H1 (cell line): Measurements from ENCODE around the gene CEP83. TPM values are rescaled to one million over a fixed set of nuclear protein-coding genes. Genes with fewer than 3 reads are reported as not detected.

Experiments
- BACH1 ChIP-seq: IDR thresholded peaks from 2 replicates; pipeline ENCODE4 v1.6.1; 2012; ENCODE audit warnings: low read length, improper control_type of control experiment
- CBX8 ChIP-seq: fragments of 300-800, 300-1000 bp; sonication (generic); IDR thresholded peaks from 2 replicates; pipeline ENCODE4 v1.7.1; 2016; ENCODE audit warnings: low read depth, low read length, borderline replicate concordance
- CHD2 ChIP-seq: IDR thresholded peaks from 2 replicates; pipeline ENCODE4 v1.6.1; 2012; ENCODE audit warnings: low read length, improper control_type of control experiment
- RNF2 ChIP-seq: fragments of 200-900, 300-1000 bp; sonication (generic); IDR thresholded peaks from 2 replicates; pipeline ENCODE4 v1.7.1; 2016; ENCODE audit warnings: borderline replicate concordance, low read depth, mild to moderate bottlenecking, antibody characterized with exemption, low read length; ENCODE audit not compliant: poor library complexity, severe bottlenecking; ENCODE audit errors: missing control alignments
- RXRA ChIP-seq: IDR thresholded peaks from 2 replicates; pipeline ENCODE4 v1.6.1; 2011; ENCODE audit warnings: low read depth, mild to moderate bottlenecking, low read length, moderate library complexity; ENCODE audit not compliant: insufficient read depth
- SRF ChIP-seq: IDR thresholded peaks from 2 replicates; pipeline ENCODE4 v1.6.1; 2011; ENCODE audit warnings: mild to moderate bottlenecking, low read depth, low read length, moderate library complexity
- polyA plus RNA-seq, 7 experiments: library from polyadenylated mRNA; depleted of rRNA in 3 of 7; stranded (reverse) in 5 of 7; unstranded in 2 of 7; fragments of >200 nt in 5 of 7; fragments of 200-250 nt in 2 of 7; gene quantifications; 1 replicate in 5 of 7; 2 replicates in 1 of 7; 4 replicates in 1 of 7; pipeline versions ENCODE4 v1.2.1 to v1.2.3, GENCODE V29; 2011 to 2013; ENCODE audit warnings: missing spikeins in 2 of 7, mixed read lengths in 2 of 7
- total RNA-seq: library from RNA; stranded (reverse); fragmentation: NEBNext Ultra II Directional; extraction: Animal tissue kit (Norgen Biotek cat#: 25700); gene quantifications from 2 replicates; pipeline ENCODE4 v1.2.1, GENCODE V29; 2021
- TF ChIP-seq, protein P1 (sequence below): fragments of 300-600 bp; sonication (generic); IDR thresholded peaks from 2 replicates; pipeline ENCODE4 v1.7.1; 2012; ENCODE audit warnings: low read length, moderate library complexity, mild to moderate bottlenecking, inconsistent platforms; ENCODE audit not compliant: insufficient replicate concordance
- TF ChIP-seq, protein P2 (sequence below): IDR thresholded peaks from 2 replicates; pipeline ENCODE4 v1.6.1; 2012; ENCODE audit warnings: low read length, inconsistent platforms

The CEP83 gene
- total and polyA plus RNA-seq, 2 of the 8 experiments (the other 6 are each of a cell fraction or from before 2014, with no cell fraction given), result 6.0 to 25.8 TPM

DNA sequence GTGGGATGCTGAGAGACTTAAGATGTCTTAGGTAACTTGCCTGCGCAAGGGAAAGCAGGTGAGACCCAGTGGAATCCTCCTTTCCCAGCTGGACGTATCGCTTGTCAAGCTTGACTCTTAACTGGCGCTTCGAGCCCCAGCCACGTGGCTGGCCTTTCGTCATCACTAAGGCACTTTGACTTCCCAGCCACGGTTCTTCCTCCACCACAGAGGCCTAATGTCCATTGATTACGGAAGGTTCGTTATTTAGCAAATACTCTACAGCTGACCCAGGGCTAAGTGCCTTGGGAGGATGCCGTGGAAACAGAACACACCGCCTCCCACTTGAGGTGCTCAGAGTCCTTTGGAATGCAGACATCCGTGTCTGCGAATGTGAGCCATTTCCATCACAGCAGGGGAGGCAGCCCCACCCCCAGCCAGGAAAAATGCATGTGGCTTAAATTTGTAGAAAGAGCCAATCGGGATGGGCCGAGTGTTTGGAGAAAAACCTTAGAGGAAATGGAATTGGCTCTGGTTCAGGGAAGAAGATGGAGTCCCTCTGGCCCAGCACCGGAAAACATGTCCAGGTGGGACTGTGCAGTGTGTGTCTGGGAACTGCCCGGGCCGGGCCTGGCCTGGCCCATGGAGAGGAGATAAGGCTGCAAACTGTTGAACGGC is 195.6 kb downstream of the CEP83 start (continued):
- TF ChIP-seq, protein P1, sequence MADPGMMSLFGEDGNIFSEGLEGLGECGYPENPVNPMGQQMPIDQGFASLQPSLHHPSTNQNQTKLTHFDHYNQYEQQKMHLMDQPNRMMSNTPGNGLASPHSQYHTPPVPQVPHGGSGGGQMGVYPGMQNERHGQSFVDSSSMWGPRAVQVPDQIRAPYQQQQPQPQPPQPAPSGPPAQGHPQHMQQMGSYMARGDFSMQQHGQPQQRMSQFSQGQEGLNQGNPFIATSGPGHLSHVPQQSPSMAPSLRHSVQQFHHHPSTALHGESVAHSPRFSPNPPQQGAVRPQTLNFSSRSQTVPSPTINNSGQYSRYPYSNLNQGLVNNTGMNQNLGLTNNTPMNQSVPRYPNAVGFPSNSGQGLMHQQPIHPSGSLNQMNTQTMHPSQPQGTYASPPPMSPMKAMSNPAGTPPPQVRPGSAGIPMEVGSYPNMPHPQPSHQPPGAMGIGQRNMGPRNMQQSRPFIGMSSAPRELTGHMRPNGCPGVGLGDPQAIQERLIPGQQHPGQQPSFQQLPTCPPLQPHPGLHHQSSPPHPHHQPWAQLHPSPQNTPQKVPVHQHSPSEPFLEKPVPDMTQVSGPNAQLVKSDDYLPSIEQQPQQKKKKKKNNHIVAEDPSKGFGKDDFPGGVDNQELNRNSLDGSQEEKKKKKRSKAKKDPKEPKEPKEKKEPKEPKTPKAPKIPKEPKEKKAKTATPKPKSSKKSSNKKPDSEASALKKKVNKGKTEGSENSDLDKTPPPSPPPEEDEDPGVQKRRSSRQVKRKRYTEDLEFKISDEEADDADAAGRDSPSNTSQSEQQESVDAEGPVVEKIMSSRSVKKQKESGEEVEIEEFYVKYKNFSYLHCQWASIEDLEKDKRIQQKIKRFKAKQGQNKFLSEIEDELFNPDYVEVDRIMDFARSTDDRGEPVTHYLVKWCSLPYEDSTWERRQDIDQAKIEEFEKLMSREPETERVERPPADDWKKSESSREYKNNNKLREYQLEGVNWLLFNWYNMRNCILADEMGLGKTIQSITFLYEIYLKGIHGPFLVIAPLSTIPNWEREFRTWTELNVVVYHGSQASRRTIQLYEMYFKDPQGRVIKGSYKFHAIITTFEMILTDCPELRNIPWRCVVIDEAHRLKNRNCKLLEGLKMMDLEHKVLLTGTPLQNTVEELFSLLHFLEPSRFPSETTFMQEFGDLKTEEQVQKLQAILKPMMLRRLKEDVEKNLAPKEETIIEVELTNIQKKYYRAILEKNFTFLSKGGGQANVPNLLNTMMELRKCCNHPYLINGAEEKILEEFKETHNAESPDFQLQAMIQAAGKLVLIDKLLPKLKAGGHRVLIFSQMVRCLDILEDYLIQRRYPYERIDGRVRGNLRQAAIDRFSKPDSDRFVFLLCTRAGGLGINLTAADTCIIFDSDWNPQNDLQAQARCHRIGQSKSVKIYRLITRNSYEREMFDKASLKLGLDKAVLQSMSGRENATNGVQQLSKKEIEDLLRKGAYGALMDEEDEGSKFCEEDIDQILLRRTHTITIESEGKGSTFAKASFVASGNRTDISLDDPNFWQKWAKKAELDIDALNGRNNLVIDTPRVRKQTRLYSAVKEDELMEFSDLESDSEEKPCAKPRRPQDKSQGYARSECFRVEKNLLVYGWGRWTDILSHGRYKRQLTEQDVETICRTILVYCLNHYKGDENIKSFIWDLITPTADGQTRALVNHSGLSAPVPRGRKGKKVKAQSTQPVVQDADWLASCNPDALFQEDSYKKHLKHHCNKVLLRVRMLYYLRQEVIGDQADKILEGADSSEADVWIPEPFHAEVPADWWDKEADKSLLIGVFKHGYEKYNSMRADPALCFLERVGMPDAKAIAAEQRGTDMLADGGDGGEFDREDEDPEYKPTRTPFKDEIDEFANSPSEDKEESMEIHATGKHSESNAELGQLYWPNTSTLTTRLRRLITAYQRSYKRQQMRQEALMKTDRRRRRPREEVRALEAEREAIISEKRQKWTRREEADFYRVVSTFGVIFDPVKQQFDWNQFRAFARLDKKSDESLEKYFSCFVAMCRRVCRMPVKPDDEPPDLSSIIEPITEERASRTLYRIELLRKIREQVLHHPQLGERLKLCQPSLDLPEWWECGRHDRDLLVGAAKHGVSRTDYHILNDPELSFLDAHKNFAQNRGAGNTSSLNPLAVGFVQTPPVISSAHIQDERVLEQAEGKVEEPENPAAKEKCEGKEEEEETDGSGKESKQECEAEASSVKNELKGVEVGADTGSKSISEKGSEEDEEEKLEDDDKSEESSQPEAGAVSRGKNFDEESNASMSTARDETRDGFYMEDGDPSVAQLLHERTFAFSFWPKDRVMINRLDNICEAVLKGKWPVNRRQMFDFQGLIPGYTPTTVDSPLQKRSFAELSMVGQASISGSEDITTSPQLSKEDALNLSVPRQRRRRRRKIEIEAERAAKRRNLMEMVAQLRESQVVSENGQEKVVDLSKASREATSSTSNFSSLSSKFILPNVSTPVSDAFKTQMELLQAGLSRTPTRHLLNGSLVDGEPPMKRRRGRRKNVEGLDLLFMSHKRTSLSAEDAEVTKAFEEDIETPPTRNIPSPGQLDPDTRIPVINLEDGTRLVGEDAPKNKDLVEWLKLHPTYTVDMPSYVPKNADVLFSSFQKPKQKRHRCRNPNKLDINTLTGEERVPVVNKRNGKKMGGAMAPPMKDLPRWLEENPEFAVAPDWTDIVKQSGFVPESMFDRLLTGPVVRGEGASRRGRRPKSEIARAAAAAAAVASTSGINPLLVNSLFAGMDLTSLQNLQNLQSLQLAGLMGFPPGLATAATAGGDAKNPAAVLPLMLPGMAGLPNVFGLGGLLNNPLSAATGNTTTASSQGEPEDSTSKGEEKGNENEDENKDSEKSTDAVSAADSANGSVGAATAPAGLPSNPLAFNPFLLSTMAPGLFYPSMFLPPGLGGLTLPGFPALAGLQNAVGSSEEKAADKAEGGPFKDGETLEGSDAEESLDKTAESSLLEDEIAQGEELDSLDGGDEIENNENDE, result no peak
- TF ChIP-seq CHD2, result no peak
- no peak for TF ChIP-seq CBX8
- TF ChIP-seq SRF, result no peak
- TF ChIP-seq RXRA, result no peak
- peak; percentile 46; the same call in 1 of the 2 replicates for TF ChIP-seq BACH1
- TF ChIP-seq RNF2, result no peak
- TF ChIP-seq, protein P2, sequence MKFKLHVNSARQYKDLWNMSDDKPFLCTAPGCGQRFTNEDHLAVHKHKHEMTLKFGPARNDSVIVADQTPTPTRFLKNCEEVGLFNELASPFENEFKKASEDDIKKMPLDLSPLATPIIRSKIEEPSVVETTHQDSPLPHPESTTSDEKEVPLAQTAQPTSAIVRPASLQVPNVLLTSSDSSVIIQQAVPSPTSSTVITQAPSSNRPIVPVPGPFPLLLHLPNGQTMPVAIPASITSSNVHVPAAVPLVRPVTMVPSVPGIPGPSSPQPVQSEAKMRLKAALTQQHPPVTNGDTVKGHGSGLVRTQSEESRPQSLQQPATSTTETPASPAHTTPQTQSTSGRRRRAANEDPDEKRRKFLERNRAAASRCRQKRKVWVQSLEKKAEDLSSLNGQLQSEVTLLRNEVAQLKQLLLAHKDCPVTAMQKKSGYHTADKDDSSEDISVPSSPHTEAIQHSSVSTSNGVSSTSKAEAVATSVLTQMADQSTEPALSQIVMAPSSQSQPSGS, result 0 out of 2 replicates have a peak, but pooled peaks have one; percentile 54
